Epidermal melanocyte (primary cell): ENCODE results near the gene RHBDL3.
"Not testable (repeated sequence)": the region's sequence is repeated elsewhere in the genome, so short reads cannot be mapped to it uniquely, and the experiment has no call there.

Experiments
- DNase-seq: peaks from one replicate; pipeline ENCODE4 v3.0.0; 2011; ENCODE audit warnings: low spot score; ENCODE audit not compliant: insufficient read length

Gene RHBDL3

DNA sequence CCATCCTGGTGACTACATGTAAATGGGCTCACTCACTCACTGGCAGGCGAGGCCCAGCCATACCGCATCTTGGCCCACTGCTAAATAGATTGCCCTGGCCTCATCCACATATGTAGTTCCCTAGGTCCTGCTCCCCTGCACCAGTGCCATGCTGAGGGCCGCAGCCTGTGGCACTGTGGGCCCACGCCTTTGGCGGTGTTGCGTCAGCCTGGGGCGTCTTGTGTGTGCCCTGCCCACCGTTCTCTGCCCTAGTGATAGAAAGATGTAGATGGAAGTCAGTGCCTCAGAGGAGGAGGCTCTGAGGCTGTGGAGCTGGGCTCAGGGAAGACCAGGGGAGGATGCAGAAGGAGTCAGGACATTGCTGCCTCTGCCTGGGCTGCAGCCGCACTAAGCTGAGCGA lies 57.4 kb downstream of the RHBDL3 start:
- DNase-seq: no peak

DNA sequence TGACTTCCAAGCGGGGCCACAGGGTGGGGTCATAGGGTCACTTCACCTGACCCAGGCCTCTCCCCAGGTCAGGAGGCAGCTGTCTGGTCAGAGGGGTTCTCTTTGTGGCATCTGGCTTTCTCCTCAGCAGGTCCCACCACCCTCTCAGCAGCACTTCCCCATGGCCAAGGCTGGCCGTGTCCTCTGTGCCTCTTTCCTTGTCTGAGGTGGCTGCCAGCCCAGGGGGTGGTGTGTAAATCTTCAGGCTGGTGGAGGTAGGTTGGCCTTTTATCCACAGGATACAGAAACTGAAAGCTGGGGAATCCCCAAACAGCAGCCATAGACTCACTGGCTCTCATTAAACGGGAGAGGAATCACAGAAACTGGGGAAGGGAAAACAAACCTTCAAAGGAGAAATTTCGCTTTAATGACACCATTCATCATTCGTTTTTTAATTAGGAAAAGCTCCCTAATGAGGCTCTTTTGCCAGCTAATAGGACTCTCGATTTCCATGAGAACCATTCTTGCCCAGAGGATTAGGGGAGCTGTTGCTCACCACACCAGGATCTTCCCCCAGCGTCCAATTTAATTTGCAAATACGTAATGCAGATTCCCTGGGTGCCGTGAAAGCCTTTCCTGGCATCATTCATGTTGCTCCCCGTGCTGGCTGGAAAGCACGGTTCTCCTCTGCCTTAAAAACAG lies 58.3 kb downstream of the RHBDL3 start:
- DNase-seq: no peak

DNA sequence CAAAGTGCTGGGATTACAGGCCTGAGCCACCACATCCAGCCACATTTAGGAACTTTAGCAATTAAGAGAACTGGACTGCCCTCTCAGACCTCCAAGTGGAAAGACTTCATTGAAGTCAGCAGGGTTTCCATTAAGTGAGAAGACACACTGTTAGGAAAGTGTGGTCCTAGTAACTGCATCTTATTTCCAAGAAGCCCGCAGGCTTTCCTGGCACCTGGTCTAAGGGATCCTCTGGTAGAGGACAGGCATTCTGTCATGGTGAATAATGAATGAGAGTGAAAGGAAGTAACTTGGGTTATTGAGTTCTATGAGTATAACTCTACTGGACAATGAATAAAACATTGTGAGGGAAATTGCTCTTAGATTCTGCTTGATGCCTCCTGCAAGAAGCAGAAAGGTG lies 62.3 kb downstream of the RHBDL3 start:
- no peak for DNase-seq

DNA sequence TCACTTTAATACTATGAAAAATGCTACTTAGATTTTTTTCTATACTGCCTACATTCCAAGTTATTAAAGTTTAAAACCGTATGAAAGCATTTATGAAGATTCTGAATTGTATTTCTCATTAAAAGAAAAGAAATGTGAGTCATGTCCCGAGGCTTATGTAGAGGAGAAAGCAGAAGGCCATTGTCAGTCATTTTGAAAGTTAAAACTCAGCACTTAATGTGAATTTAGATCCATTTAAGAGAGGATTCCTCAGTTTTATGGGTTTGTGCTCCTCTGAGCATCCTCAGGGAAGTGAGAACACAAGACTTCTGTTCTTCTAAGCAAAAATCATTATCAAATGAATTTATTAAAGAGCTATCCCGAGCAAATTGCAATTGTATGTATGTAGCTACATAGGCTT lies 64.5 kb downstream of the RHBDL3 start:
- DNase-seq: no peak

DNA sequence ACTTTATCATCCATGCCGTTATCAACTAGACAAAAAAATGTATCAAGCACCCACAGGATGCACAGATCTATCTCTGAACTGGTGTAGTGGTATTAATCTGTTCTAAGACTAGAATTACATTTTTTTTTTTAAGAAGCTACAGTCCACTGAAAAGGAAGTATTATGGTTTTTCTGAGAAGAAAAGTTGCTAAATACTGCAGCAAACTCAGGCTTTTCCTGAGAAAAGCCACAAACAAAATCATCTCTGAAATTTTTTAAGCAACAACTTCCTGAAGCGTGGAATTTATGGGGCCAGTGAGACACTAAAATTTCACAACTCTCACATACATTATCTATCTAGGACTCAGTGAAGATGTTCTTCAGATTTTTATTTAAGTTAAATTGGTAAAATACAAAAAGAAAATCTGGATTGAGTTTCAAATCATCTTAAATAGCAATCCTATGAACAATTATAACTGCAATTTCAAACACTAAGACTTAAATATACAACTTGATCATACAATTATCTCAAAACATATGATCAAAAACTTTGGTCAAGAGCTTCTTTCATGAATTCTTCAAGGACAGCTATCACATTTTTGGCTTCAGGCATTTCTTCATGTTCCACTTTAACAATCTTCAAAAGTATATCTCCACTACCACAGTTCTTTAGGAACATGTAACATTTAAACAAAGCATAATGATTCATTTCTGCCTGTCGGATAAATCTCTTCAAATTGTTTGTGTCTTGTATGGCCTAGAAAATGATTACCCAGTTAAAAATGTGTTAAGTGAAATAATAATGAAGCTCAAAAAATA lies 65.8 kb downstream of the RHBDL3 start:
- no peak for DNase-seq

DNA sequence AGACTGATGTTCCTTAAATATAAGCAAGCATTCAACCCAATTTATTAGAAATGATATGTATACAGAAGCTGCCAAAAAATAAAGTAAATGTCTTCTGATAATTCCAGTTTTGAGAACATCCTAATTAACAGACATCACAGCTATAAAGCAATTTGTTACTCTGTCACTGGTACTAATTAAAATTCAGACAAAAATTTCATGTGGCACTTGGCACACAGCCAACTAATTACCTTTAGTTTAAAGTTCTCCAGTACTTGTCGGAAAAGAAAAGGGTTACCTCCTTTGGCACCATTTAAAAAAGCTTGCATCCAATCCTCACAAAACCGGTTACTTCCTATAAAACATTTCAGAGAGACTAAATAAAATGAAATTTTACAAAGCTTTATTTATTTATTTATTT lies 67.6 kb downstream of the RHBDL3 start:
- DNase-seq: no peak

DNA sequence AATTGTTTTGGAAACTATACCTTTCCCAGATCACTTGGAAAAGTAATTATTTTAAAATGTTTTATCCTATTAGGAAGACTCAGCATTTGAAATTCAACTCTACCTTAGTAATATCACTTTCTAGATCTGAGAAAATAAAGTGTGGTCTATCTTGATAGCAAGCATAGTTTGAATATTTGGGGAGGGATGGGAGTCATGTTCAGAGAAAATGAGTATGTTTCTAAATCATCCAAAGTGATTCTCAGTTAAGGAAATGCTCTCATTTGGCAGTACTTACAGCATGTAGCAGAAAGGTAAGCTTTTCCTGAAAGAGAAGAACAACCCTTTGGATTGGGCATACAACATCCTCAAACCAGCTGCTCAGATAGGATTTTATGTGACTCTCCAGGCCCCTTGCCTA lies 69.4 kb downstream of the RHBDL3 start:
- DNase-seq: no peak

DNA sequence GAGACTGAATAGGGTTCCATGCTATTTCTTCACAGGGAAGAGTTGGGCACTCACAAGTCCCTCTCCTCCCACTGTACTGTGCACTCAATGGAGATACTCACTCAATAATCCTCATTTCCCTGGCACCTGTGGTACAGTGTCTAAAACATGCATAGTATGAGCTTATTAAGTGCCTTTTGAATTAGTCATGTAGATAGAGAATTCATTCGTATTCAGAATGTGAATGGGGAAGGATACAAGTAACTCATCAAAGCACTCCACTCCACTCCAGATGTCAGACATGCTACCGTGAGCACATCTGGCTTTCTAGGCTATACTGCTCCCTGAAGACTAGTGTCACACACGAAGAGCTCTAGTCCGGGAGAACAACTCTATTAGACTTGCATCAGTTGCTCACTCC lies 70.1 kb downstream of the RHBDL3 start:
- DNase-seq: no peak

DNA sequence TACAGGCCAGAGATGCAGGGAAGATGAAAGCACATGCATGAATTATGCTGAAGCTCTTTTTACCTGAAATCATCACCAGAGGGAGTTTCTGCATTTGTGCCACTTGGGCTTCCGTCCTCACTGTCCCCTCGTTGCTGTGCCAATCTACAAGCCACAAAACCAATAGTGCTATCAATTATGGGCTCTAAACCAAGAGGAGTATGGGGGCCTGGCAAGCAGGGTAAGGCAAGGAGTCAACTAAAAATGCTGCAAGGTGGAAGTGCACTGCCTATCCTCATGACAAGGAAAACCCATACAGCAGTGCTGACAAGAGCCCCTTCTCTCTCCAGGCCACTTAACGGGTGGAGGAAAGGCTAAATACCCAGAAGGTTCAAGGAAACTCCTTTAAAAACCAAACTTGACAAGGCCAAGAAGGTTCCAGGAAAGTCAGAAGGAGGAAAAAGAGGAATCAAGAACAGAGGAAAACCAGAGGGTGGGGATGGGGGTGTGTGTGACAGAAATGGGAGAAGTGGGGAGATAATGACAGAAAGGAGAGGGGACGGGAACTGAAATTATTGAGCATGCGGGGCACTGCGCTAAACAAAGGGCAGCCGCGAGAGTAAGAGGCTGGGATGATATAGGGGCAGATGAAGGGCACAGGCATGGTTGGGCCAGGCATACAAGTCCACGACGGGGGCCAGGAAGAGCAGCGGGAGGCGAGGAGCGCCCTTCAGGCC lies 75.7 kb downstream of the RHBDL3 start:
- no peak for DNase-seq

DNA sequence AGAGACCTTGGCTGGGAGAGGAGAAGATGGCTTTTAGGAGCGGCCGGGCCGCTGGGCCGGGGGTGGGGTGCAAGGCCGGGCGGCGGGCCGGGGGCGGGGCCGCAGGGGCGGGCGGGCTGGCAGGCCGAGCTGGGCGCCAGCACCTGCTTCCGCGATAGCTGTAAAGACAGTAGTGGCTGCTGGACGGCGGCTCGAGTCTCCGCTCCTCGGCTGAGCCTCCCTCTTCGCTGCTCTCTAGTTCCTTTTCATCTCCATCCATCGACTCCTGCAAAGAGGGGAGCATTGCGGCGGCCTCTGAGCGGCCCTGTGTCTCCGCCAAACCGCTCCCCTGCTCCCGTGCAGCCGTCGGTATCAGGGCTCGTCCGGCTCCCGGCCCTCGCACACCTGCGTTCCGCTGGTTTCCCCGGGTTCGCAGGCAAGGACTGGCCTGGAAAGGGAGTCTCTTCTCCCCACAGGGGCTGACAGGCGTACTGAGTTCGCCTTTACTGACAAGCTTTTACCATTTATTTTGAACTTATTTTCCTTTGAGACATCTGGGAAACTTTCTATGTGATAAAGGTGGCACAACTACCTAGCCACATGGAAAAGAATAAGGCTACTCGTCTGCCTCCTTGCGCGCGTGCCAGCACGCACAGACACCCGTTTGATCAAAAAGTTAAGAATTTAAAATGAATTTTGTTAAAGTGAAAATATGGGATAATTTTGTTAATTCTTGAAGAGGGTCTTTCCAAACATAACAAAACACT lies 76.4 kb downstream of the RHBDL3 start, which contains the start of gene C17orf75:
Gene C17orf75 (minus strand): TSS at position 317 of the 746 bp plus-strand sequence. CDS start 34 bp downstream, at position 283.
- DNase-seq: no peak

DNA sequence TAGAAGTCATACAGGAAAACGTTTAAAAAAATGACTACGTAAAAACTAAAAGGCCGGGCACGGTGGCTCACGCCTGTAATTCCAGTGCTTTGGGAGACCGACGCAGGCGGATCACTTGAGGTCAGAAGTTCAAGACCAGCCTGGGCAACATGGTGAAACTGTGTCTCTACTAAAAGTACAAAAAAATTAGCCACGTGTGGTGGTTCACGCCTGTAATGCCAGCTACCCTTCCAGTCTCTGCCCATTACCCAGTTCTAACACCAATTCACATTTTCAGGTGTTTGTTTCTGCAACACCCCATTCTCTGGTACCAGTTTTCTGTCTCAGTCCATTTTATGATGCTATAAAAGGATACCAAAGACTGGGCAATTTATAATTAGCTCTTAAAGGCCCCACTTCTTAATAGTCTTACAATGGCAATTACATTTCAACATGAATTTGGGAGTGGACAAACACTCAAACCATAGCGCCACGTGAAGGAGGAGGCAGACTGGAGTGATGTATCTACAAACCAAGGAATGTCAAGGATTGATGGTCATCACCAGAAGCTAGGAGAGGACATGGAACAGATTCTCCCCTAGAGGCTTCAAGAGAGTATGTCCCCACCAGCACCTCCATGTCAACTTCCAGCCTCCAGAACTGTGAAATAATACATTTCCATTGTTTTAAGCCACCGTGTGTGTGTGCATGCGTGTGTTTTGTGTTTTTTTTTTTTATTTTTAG lies 77.1 kb downstream of the RHBDL3 start:
- DNase-seq: no peak

DNA sequence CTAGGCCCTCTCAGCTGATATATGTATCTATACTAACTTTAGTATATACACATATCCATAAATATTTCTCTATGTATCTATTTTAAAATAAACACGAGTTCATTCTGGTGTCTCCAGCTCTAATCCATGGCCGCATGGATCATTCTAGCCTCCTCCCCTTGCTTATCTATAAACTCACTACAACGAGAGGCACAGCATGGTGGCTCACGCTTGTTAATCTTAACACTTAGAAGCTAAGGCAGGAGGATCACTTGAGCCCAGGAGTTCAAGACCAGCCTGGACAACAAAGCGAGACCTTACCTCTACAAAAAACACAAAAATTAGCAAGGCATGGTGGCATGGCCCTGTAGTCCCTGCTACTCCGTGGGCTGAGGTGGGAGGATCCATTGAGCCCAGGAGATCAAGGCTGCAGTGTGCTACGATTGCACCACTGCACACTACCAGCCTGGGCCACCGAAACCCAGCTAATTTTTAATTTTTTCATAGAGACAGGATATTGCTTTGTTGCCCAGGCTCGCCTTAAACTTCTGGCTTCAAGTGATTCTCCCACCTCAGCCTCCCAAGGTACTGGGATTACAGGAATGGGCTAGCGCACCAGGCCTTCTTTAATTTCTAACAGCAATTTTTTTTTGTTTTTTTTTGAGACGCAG lies 80.4 kb downstream of the RHBDL3 start:
- DNase-seq: no peak

DNA sequence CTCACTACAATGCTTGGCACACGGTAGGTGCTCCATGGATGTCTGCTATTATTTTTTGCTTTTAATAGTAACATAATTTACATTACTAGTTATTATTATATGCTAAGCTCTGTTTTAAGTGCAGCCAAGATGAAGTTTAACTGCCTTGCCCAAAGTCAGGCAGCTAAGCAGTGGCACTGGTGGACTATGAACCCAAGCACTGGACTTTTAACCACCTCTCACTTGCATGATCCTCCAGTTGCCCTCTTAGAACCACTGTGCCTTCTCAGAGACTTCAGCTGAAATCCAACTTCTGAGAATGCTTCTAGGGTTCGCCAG lies 82.8 kb downstream of the RHBDL3 start:
- no peak for DNase-seq

DNA sequence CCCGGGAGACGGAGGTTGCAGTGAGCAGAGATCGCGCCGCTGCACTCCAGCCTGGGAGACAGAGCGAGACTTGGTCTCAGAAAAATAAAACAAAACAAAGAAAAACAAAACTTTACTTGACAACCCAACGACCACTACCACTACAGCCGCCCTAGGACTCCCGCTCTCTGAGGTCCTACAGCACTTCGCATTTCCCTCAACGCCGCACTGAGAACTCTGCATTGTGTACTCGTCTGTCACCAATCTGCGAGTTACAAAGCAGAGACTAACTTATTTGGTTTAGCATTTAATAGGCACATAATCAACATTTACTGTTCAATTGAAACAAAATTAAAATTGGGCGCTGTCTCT lies 83.8 kb downstream of the RHBDL3 start:
- no peak for DNase-seq

DNA sequence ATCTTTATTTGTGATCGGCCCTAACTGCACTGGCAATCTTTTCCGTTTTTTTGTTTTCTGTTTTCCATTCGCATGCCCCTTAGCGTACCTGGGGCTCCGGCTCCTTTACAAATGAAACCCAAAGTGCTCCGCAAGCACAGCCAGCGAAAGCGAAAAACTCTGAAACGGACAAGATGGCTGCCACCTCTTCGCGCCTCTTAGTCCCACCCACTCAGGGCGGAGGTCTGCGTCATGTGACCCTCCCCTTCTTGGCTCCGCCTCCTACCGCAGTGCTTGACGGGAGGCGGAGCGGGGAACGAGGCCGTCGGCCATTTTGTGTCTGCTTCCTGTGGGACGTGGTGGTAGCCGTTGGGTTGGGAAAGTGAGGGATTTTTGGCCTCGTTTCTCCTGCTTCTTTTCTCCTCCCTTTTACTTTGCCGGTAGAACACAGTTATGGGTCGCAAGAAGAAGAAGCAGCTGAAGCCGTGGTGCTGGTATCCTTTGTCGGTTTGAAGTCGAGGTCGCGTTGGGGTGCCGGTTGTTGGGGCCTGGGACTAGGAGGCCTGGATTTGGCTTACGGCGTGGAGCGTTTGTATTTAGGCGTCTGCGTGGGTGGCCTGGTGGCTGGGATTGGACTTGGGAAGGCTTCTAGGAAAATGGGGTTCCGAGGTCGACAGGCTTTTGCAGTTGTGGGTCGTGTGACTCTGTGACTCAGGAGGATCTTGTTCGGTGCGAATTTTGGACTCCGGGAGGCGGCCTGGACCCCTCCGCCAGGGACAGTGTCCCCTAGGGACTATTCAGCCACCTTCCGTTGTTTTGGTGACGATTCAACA lies 84.4 kb downstream of the RHBDL3 start, which contains the start of gene ZNF207:
Gene ZNF207 (plus strand): TSS at position 304 of the 812 bp plus-strand sequence. CDS start 129 bp downstream, at position 433.
- peak; percentile 73 for DNase-seq

DNA sequence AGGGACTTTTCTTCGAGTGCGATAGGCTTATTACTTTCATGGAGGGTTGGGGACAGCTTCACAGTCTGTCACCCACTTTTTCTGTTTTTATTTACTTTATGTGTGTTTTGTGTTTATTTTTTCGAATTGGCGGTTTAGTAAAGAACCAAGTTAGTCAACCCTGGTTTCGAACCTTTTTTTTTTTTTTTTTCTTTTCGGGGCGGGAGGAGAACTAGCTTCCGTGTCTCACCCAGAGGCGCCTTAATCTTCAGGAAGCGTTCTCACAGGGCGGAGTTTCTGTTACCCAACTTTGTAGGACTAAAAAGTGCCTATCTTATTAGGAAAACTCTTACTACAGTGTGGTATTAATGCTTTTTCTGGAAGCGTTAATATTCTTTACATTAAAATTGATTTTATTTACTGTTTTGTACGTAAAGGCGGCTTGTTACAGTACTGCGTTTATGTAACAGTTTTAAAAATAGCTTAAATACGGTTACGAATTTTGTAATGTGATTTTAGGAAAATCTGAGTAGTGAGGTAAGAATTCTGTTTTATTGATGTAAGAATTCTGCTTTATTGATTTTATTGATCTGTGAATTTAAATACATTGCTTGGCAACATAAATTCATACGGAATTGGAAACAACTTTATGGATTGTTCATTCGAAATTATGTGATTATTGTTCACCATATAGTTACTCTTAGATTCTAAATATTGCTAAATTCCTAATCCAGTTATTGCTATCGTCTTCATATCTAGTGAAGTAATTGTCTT lies 85.2 kb downstream of the RHBDL3 start:
- no peak for DNase-seq

DNA sequence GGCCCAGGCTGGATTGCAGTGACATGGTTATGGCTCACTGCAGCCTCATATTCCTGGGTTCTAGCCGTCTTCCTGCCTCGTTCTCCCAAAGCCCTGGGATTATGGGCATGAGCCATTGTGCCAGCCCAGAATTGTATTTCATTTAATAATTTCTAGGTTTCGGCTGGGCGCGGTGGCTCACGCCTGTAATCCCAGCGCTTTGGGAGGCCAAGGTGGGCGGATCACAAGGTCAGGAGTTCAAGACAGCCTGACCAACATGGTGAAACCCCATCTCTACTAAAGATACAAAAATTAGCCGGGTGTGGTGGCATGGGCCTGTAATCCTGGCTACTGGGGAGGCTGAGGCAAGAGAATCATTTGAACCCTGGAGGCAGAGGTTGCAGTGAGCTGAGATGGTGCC lies 87.1 kb downstream of the RHBDL3 start:
- not testable (repeated sequence) for DNase-seq

DNA sequence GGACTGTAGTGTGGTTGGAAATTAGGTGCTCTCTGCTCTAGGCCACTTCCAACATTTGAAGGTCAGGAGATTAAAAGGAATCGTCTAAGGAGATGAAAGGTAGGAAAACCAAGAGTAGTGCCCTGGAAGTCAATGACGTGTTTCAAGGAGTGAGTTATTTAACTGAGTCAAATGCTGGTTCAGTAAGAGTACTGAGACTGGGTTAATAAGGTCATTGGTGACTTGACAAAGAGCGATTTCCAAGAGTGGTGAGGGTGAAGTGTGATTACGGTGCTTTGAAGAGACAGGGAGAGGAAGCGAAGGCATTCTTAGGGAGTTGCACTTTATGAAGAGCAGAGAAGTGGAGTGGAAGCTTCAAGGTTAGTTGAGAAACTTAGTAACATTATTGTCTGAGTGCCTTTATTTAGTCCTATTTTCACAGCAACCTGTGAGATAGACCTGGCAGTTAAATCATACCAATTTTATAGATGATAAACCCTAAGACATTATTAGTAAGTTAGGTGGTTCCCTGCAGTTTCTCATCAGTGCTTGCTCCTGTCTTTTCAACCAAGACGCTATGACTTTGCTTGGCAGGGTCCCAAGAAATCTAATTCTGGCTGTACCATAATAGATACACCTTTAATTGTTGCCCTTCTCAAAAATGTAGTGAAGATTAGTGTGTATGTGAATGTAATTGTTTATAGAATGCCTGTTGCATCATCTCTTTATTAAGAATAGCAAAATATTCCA lies 90.2 kb downstream of the RHBDL3 start:
- no peak for DNase-seq
